Liver (tissue), 9 donors: ENCODE results near the gene UNKL. TPM values are rescaled to one million over a fixed set of nuclear protein-coding genes. Genes with fewer than 3 reads are reported as not detected.

Source experiments
- DNase-seq: peaks from one replicate; pipeline ENCODE4 v3.0.0-alpha.2; 2017; ENCODE audit warnings: low spot score
- H3K27ac ChIP-seq, 2 donors: one replicate each; pipeline ENCODE4 v1.7.0; 2013; ENCODE audit warnings: inconsistent platforms in 2 of 2, low read length in 2 of 2, control low read depth in 1 of 2, low read depth in 1 of 2, mild to moderate bottlenecking in 1 of 2
- H3K27me3 ChIP-seq, 4 donors: one replicate each; pipeline versions ENCODE4 v1.6.1 to v1.7.0; 2013; ENCODE audit warnings: low read length in 3 of 4, inconsistent platforms in 1 of 4, mild to moderate bottlenecking in 1 of 4, moderate library complexity in 1 of 4; ENCODE audit not compliant: control insufficient read depth in 4 of 4, insufficient read depth in 4 of 4
- H3K36me3 ChIP-seq, 4 donors: one replicate each; pipeline versions ENCODE4 v1.6.1 to v1.7.0; 2013; ENCODE audit warnings: low read length in 3 of 4, mild to moderate bottlenecking in 3 of 4, low read depth in 1 of 4, moderate library complexity in 1 of 4; ENCODE audit not compliant: control insufficient read depth in 4 of 4, insufficient read depth in 3 of 4
- H3K4me1 ChIP-seq, 4 donors: one replicate each; pipeline versions ENCODE4 v1.6.1 to v1.7.0; 2013; ENCODE audit warnings: low read length in 3 of 4, mild to moderate bottlenecking in 3 of 4, moderate library complexity in 1 of 4; ENCODE audit not compliant: control insufficient read depth in 4 of 4, insufficient read depth in 4 of 4
- H3K4me3 ChIP-seq, 3 donors: one replicate each; pipeline versions ENCODE4 v1.6.1 to v1.7.0; 2013; ENCODE audit warnings: low read length in 3 of 3, control low read depth in 1 of 3, low read depth in 1 of 3, mild to moderate bottlenecking in 1 of 3
- H3K9ac ChIP-seq, 2 donors: one replicate each; pipeline ENCODE4 v1.7.0; 2013; ENCODE audit warnings: low read length in 2 of 2, mild to moderate bottlenecking in 2 of 2, moderate library complexity in 2 of 2, control low read depth in 1 of 2, low read depth in 1 of 2
- H3K9me3 ChIP-seq, 4 donors: one replicate each; pipeline versions ENCODE4 v1.6.1 to v1.7.0; 2013; ENCODE audit warnings: low read length in 3 of 4; ENCODE audit not compliant: control insufficient read depth in 4 of 4
- ATF3 ChIP-seq: IDR thresholded peaks from 2 replicates; pipeline ENCODE4 v1.6.1; 2016; ENCODE audit warnings: antibody characterized with exemption
- EGR1 ChIP-seq, 2 donors: IDR thresholded peaks; 2 replicates each; pipeline ENCODE4 v1.6.1; 2016 to 2018; ENCODE audit warnings: antibody characterized with exemption in 2 of 2, low read depth in 2 of 2
- FOXA1 ChIP-seq: IDR thresholded peaks from 2 replicates; pipeline ENCODE4 v1.6.1; 2016; ENCODE audit warnings: antibody characterized with exemption
- FOXA2 ChIP-seq: IDR thresholded peaks from 2 replicates; pipeline ENCODE4 v1.6.1; 2016; ENCODE audit warnings: antibody characterized with exemption
- GABPA ChIP-seq, 2 donors: IDR thresholded peaks in 1 of 2; conservative IDR thresholded peaks in 1 of 2; 2 replicates each; pipeline ENCODE4 v1.6.1; 2016; ENCODE audit warnings: antibody characterized with exemption in 2 of 2, mild to moderate bottlenecking in 1 of 2, moderate library complexity in 1 of 2
- HNF4A ChIP-seq, 2 donors: conservative IDR thresholded peaks; 2 replicates each; pipeline ENCODE4 v1.6.1; 2016; ENCODE audit warnings: antibody characterized with exemption in 2 of 2, mild to moderate bottlenecking in 2 of 2
- HNF4G ChIP-seq: IDR thresholded peaks from 2 replicates; pipeline ENCODE4 v1.6.1; 2016; ENCODE audit warnings: antibody characterized with exemption
- JUND ChIP-seq, 2 donors: IDR thresholded peaks; 2 replicates each; pipeline ENCODE4 v1.6.1; 2016; ENCODE audit warnings: antibody characterized with exemption in 2 of 2
- NR2F2 ChIP-seq: IDR thresholded peaks from 2 replicates; pipeline ENCODE4 v1.6.1; 2016; ENCODE audit warnings: antibody characterized with exemption
- RAD21 ChIP-seq, 2 donors: IDR thresholded peaks; 2 replicates each; pipeline ENCODE4 v1.6.1; 2016; ENCODE audit warnings: antibody characterized with exemption in 2 of 2, mild to moderate bottlenecking in 2 of 2
- REST ChIP-seq: IDR thresholded peaks from 2 replicates; pipeline ENCODE4 v1.6.1; 2016; ENCODE audit warnings: antibody characterized with exemption, mild to moderate bottlenecking
- RXRA ChIP-seq, 2 donors: IDR thresholded peaks; 2 replicates each; pipeline ENCODE4 v1.6.1; 2017 to 2018; ENCODE audit warnings: antibody characterized with exemption in 2 of 2, mild to moderate bottlenecking in 1 of 2
- SP1 ChIP-seq: IDR thresholded peaks from 2 replicates; pipeline ENCODE4 v1.6.1; 2018; ENCODE audit warnings: antibody characterized with exemption, mild to moderate bottlenecking
- TAF1 ChIP-seq: conservative IDR thresholded peaks from 2 replicates; pipeline ENCODE4 v1.6.1; 2016; ENCODE audit warnings: antibody characterized with exemption, mild to moderate bottlenecking
- YY1 ChIP-seq: IDR thresholded peaks from 2 replicates; pipeline ENCODE4 v1.6.1; 2016; ENCODE audit warnings: antibody characterized with exemption, mild to moderate bottlenecking
- ZBTB33 ChIP-seq: IDR thresholded peaks from 2 replicates; pipeline ENCODE4 v1.6.1; 2016; ENCODE audit warnings: antibody characterized with exemption
- WGBS: extraction: QIAGEN DNeasy Blood & Tissue Kit; methylation state at CpG from one replicate; pipeline ENCODE4 v1.1.7; 2013; 5-methylcytosine and 5-hydroxymethylcytosine counted together
- polyA plus RNA-seq, 2 donors: library from polyadenylated mRNA; stranded (reverse) in 1 of 2; unstranded in 1 of 2; fragments of 200-250 nt in 1 of 2; fragments of >200 nt in 1 of 2; fragmentation: Nextera tagmentation in 1 of 2; extraction: Ambion mirVana in 1 of 2; gene quantifications; one replicate each; pipeline versions ENCODE4 v1.2.1 to v1.2.3, GENCODE V29; 2013 to 2015
- total RNA-seq, 2 donors: library from RNA; depleted of rRNA; stranded (reverse); fragments of >200 nt; gene quantifications; one replicate each; pipeline ENCODE4 v1.2.3, GENCODE V29; 2014
- TF ChIP-seq, protein P1 (sequence below): fragments of 150-350 bp; IDR thresholded peaks from 2 replicates; pipeline ENCODE4 v1.5.1; 2017; ENCODE audit warnings: improper control_type of control experiment, low read depth, low read length; ENCODE audit not compliant: missing input control
- TF ChIP-seq, protein P2 (sequence below): IDR thresholded peaks from 2 replicates; pipeline ENCODE4 v1.6.1; 2016; ENCODE audit warnings: antibody characterized with exemption
- donor health status: healthy.
- donor health status: healthy.
- donor health status: healthy.
- donor health status: healthy.
- donor health status: healthy.

UNKL gene
- total and polyA plus RNA-seq, 4 donors: 3.5 to 14.7 (median 6.6) TPM

GRCh38 chr16:1349351-1349750 is 65.2 kb downstream of the UNKL start:
- TF ChIP-seq HNF4G (no peak), GABPA (IDR thresholded peaks at IDR 0.05 in 1 of 2, conservative IDR thresholded peaks at IDR 0.05 in 1 of 2) (no peak), TAF1 (no peak), ZBTB33 (no peak), NR2F2 (no peak), ATF3 (no peak), SP1 (no peak), FOXA1 (no peak)
- TF ChIP-seq, protein P1, sequence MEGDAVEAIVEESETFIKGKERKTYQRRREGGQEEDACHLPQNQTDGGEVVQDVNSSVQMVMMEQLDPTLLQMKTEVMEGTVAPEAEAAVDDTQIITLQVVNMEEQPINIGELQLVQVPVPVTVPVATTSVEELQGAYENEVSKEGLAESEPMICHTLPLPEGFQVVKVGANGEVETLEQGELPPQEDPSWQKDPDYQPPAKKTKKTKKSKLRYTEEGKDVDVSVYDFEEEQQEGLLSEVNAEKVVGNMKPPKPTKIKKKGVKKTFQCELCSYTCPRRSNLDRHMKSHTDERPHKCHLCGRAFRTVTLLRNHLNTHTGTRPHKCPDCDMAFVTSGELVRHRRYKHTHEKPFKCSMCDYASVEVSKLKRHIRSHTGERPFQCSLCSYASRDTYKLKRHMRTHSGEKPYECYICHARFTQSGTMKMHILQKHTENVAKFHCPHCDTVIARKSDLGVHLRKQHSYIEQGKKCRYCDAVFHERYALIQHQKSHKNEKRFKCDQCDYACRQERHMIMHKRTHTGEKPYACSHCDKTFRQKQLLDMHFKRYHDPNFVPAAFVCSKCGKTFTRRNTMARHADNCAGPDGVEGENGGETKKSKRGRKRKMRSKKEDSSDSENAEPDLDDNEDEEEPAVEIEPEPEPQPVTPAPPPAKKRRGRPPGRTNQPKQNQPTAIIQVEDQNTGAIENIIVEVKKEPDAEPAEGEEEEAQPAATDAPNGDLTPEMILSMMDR: no peak
- TF ChIP-seq, protein P2, sequence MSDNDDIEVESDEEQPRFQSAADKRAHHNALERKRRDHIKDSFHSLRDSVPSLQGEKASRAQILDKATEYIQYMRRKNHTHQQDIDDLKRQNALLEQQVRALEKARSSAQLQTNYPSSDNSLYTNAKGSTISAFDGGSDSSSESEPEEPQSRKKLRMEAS: no peak
- no peaks in the 10 kb centered on the region for H3K27me3 ChIP-seq
- peaks cover 6 to 42% (median 33%) of the 10 kb centered on the region in 4 donors for H3K4me1 ChIP-seq
- DNase-seq: no peak
- no peaks in the 10 kb centered on the region for H3K9me3 ChIP-seq
- WGBS: 91% methylated on average over 16 of the region's 16 CpGs
- H3K36me3 ChIP-seq: peaks cover 3 to 14% (median 6%) of the 10 kb centered on the region in 4 donors
- no peak overlapping the region for H3K4me3 ChIP-seq
- H3K9ac ChIP-seq: no peak overlapping the region
- no peak overlapping the region for H3K27ac ChIP-seq

GRCh38 chr16:1348926-1349325 is 65.6 kb downstream of the UNKL start:
- TF ChIP-seq SP1 (no peak), GABPA (IDR thresholded peaks at IDR 0.05 in 1 of 2, conservative IDR thresholded peaks at IDR 0.05 in 1 of 2) (no peak), RAD21 (IDR thresholded peaks at IDR 0.05) (no peak), NR2F2 (no peak), ZBTB33 (no peak), REST (no peak), ATF3 (no peak), RXRA (IDR thresholded peaks at IDR 0.05) (no peak), TAF1 (no peak), HNF4G (no peak), FOXA2 (no peak), FOXA1 (no peak), HNF4A (conservative IDR thresholded peaks at IDR 0.05) (no peak), EGR1 (IDR thresholded peaks at IDR 0.05; ENCODE audit: low read depth in 2 of 2) (no peak), JUND (IDR thresholded peaks at IDR 0.05) (no peak), YY1 (no peak)
- TF ChIP-seq, protein P2: no peak
- TF ChIP-seq, protein P1: no peak
- Histone ChIP-seq H3K9me3 (no peaks in the 10 kb centered on the region), H3K36me3 (peaks cover 3 to 14% (median 6%) of the 10 kb centered on the region in 4 donors), H3K4me1 (peaks cover 8 to 43% (median 33%) of the 10 kb centered on the region in 4 donors), H3K4me3 (no peak overlapping the region), H3K27ac (no peak overlapping the region), H3K27me3 (no peaks in the 10 kb centered on the region), H3K9ac (no peak overlapping the region)
- DNase-seq: no peak
- WGBS: 84% methylated on average over 14 of the region's 14 CpGs
